HCT116 (cell line): Measurements from ENCODE around the gene DNAAF5. TPM values are rescaled to one million over a fixed set of nuclear protein-coding genes. Genes with fewer than 3 reads are reported as not detected.

ENCODE experiments used
- ATAC-seq: fragments of 200-7000 bp; cut with Tn5 transposase; 2 replicates; pipeline ENCODE4 v1.9.1; 2020; ENCODE audit warnings: mild to moderate bottlenecking, moderate library complexity
- BruUV-seq: library from RNA; stranded (reverse); fragments of 400-500 nt; replicated peaks from 2 replicates; lab custom pipeline; 2021; lab: Mats Ljungman, UMichigan
- CTCF ChIA-PET: fragments of 300-600 bp; sonication (Branson Sonifier 250); formaldehyde crosslinking; loops from one replicate; lab custom pipeline; 2021; ENCODE audit warnings: antibody characterized with exemption; lab: Charles Lee
- POLR2A ChIA-PET: fragments of 300-600, 350-600 bp; sonication (Branson Sonifier 250); formaldehyde crosslinking; loops from one replicate; lab custom pipeline; 2021; ENCODE audit warnings: antibody characterized with exemption; lab: Charles Lee
- RAD21 ChIA-PET, 2 experiments: fragments of 300-600 bp; sonication (Branson Sonifier 250); formaldehyde crosslinking; loops; one replicate each; lab custom pipeline; 2023; ENCODE audit warnings: low total read pairs in 2 of 2; ENCODE audit not compliant: uncharacterized antibody in 2 of 2, unreplicated experiment in 2 of 2, low non-redundant PET in 1 of 2; lab: Charles Lee
- DNase-seq: peaks from one replicate; pipeline ENCODE4 v3.0.0-alpha.2; 2010; ENCODE audit warnings: low read depth, low spot score
- H2AFZ ChIP-seq: fragments of 200-600 bp; shearing (Covaris generic), sonication (generic); 2 replicates; pipeline ENCODE4 v1.6.1; 2017; ENCODE audit warnings: low read depth, mixed run types, mixed read lengths, antibody characterized with exemption, low read length; ENCODE audit not compliant: poor library complexity, severe bottlenecking
- H3K27ac ChIP-seq: 2 replicates; pipeline ENCODE4 v1.5.1; 2012; ENCODE audit warnings: low read depth, low read length
- H3K27me3 ChIP-seq: fragments of 200-600 bp; sonication (generic); 2 replicates; pipeline ENCODE4 v1.6.1; 2016; ENCODE audit warnings: mixed run types, low read length, mixed read lengths; ENCODE audit not compliant: insufficient read depth
- H3K36me3 ChIP-seq, 2 experiments: fragments of 200-500 bp in 1 of 2; fragments of 200-600 bp in 1 of 2; sonication (Bioruptor generic) in 1 of 2; sonication (generic) in 1 of 2; 2 replicates each; pipeline versions ENCODE4 v1.5.1 to v1.6.1; 2014 to 2016; ENCODE audit warnings: low read length in 2 of 2, inconsistent platforms in 1 of 2, mixed read lengths in 1 of 2, mixed run types in 1 of 2; ENCODE audit not compliant: insufficient read depth in 2 of 2, control insufficient read depth in 1 of 2
- H3K4me1 ChIP-seq, 2 experiments: fragments of 200-600 bp in 1 of 2; sonication (generic) in 1 of 2; 2 replicates each; pipeline versions ENCODE4 v1.5.1 to v1.6.1; 2012 to 2017; ENCODE audit warnings: low read length in 2 of 2, inconsistent platforms in 1 of 2, mild to moderate bottlenecking in 1 of 2, mixed read lengths in 1 of 2, mixed run types in 1 of 2, moderate library complexity in 1 of 2; ENCODE audit not compliant: insufficient read depth in 2 of 2, control insufficient read depth in 1 of 2
- H3K4me2 ChIP-seq: fragments of 200-600 bp; sonication (generic); 2 replicates; pipeline ENCODE4 v1.6.1; 2017; ENCODE audit warnings: mixed run types, low read length, mixed read lengths
- H3K4me3 ChIP-seq, 2 experiments: fragments of 200-600 bp in 1 of 2; sonication (generic) in 1 of 2; replicated peaks in 1 of 2; 2 replicates each; pipeline ENCODE4 v1.5.1; 2011 to 2016; ENCODE audit warnings: low read length in 2 of 2, control low read depth in 1 of 2, low read depth in 1 of 2, mild to moderate bottlenecking in 1 of 2, mixed read lengths in 1 of 2, mixed run types in 1 of 2
- H3K79me2 ChIP-seq: fragments of 200-600 bp; sonication (generic); 2 replicates; pipeline ENCODE4 v1.6.1; 2017; ENCODE audit warnings: mild to moderate bottlenecking, mixed run types, low read length, moderate library complexity, mixed read lengths; ENCODE audit not compliant: insufficient read depth
- H3K9ac ChIP-seq: fragments of 200-600 bp; sonication (generic); 2 replicates; pipeline ENCODE4 v1.6.1; 2016; ENCODE audit warnings: low read length, mixed read lengths
- H3K9me2 ChIP-seq: fragments of 200-600 bp; sonication (generic), shearing (Covaris generic); 2 replicates; pipeline ENCODE4 v1.6.1; 2017; ENCODE audit warnings: mixed run types, mild to moderate bottlenecking, moderate library complexity; ENCODE audit not compliant: insufficient read depth
- H3K9me3 ChIP-seq, 2 experiments: fragments of 200-500 bp in 1 of 2; fragments of 200-600 bp in 1 of 2; sonication (Bioruptor generic) in 1 of 2; sonication (generic) in 1 of 2; 2 replicates each; pipeline ENCODE4 v1.6.1; 2014 to 2017; ENCODE audit warnings: low read length in 2 of 2, mixed read lengths in 2 of 2, inconsistent platforms in 1 of 2, low read depth in 1 of 2, mild to moderate bottlenecking in 1 of 2, mixed run types in 1 of 2, moderate library complexity in 1 of 2; ENCODE audit not compliant: control insufficient read depth in 1 of 2, insufficient read depth in 1 of 2
- H4K20me1 ChIP-seq: fragments of 200-600 bp; sonication (generic), shearing (Covaris generic); 2 replicates; pipeline ENCODE4 v1.6.1; 2017; ENCODE audit warnings: mixed run types, mild to moderate bottlenecking, moderate library complexity; ENCODE audit not compliant: insufficient read depth
- CBX3 ChIP-seq: IDR thresholded peaks from 2 replicates; pipeline ENCODE4 v1.6.1; 2012; ENCODE audit warnings: low read depth
- CEBPB ChIP-seq: IDR thresholded peaks from 2 replicates; pipeline ENCODE4 v1.6.1; 2012; ENCODE audit warnings: low read depth
- CTCF ChIP-seq, 3 experiments: fragments of 200-600 bp in 1 of 3; sonication (generic) in 1 of 3; IDR thresholded peaks in 2 of 3; conservative IDR thresholded peaks in 1 of 3; 2 replicates each; pipeline ENCODE4 v1.5.1; 2012 to 2017; ENCODE audit warnings: low read depth in 2 of 3, low read length in 2 of 3, antibody characterized with exemption in 1 of 3, borderline replicate concordance in 1 of 3, control low read depth in 1 of 3, mild to moderate bottlenecking in 1 of 3, mixed read lengths in 1 of 3, mixed run types in 1 of 3, moderate library complexity in 1 of 3; ENCODE audit not compliant: insufficient read depth in 1 of 3
- EGR1 ChIP-seq: IDR thresholded peaks from 2 replicates; pipeline ENCODE4 v1.6.1; 2012; ENCODE audit warnings: low read depth
- ELF1 ChIP-seq: IDR thresholded peaks from 2 replicates; pipeline ENCODE4 v1.6.1; 2012; ENCODE audit warnings: low read depth, borderline replicate concordance
- JUND ChIP-seq: IDR thresholded peaks from 2 replicates; pipeline ENCODE4 v1.6.1; 2012
- POLR2A ChIP-seq: IDR thresholded peaks from 2 replicates; pipeline ENCODE4 v1.7.0; 2011; ENCODE audit warnings: borderline replicate concordance; ENCODE audit not compliant: insufficient read depth, insufficient read length; ENCODE audit errors: extremely low read depth
- SIN3A ChIP-seq: IDR thresholded peaks from 2 replicates; pipeline ENCODE4 v1.6.1; 2012; ENCODE audit warnings: low read depth
- SP1 ChIP-seq: IDR thresholded peaks from 2 replicates; pipeline ENCODE4 v1.6.1; 2012; ENCODE audit warnings: low read depth
- SRF ChIP-seq: IDR thresholded peaks from 2 replicates; pipeline ENCODE4 v1.6.1; 2012; ENCODE audit warnings: low read depth
- TCF7L2 ChIP-seq: IDR thresholded peaks from 2 replicates; pipeline ENCODE4 v1.7.0; 2011; ENCODE audit warnings: borderline replicate concordance, inconsistent platforms; ENCODE audit not compliant: insufficient read depth, insufficient read length; ENCODE audit errors: extremely low read depth
- YY1 ChIP-seq: IDR thresholded peaks from 2 replicates; pipeline ENCODE4 v1.6.1; 2011; ENCODE audit warnings: low read length, low read depth, moderate library complexity, mild to moderate bottlenecking; ENCODE audit not compliant: insufficient replicate concordance; ENCODE audit errors: extremely low read depth
- ZFX ChIP-seq: fragments of 450-650 bp; IDR thresholded peaks from 2 replicates; pipeline ENCODE4 v1.6.1; 2017
- ZNF274 ChIP-seq: fragments of 200-500 bp; sonication (Bioruptor generic); IDR thresholded peaks from 2 replicates; pipeline ENCODE4 v1.6.1; 2014; ENCODE audit warnings: mild to moderate bottlenecking, low read depth, low read length, inconsistent platforms
- intact Hi-C: fragments of 100-400 bp; cut with micrococcal nuclease; formaldehyde crosslinking; loops from 2 replicates; pipeline ENCODE4 v1.10.0; 2022
- total RNA-seq: library from RNA; stranded (reverse); gene quantifications from one replicate; pipeline ENCODE4 v1.2.1, GENCODE V29; 2021; ENCODE audit not compliant: unreplicated experiment
- TF ChIP-seq, protein P1 (sequence below): IDR thresholded peaks from 2 replicates; pipeline ENCODE4 v1.6.1; 2012
- TF ChIP-seq, protein P2 (sequence below): IDR thresholded peaks from 2 replicates; pipeline ENCODE4 v1.6.1; 2012; ENCODE audit warnings: low read depth

Gene DNAAF5
- total RNA-seq, 1 experiment from 2014 or later, result 69.4 TPM

DNA sequence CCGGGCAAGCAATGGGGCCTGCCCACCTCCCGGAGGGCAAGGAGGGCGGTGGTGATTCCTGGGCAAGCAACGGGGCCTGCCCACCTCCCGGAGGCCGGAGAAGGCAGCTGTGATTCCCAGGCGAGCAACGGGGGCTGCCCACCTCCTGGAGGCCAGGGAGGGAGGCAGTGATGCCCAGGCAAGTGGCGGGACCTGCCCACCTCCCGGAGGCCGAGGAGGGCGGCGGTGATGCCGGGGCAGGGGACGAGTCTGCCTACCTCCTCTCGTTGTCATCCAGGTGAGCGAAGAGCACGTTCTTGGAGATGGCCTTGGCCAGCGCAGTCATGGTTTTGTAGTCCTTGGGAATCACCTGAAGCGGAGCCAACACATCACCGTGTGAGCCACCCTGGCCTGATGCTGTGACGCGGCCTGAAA lies 49.5 kb upstream of the DNAAF5 start:
- Histone ChIP-seq H3K79me2 (no peaks in the 10 kb centered on the region), H3K4me3 (no peak overlapping the region), H3K36me3 (no peaks in the 10 kb centered on the region), H2AFZ (no peak overlapping the region), H3K9ac (no peak overlapping the region), H3K9me2 (no peaks in the 10 kb centered on the region), H3K27me3 (no peaks in the 10 kb centered on the region), H4K20me1 (no peaks in the 10 kb centered on the region), H3K4me1 (no peaks in the 10 kb centered on the region), H3K9me3 (no peaks in the 10 kb centered on the region), H3K27ac (no peak overlapping the region), H3K4me2 (no peak overlapping the region)
- POLR2A ChIA-PET, result no interaction called here
- BruUV-seq, result no TSS peak
- intact Hi-C loops, result no loop called here
- CTCF ChIA-PET, result no interaction called here
- TF ChIP-seq CBX3, result no peak
- no peak for DNase-seq
- RAD21 ChIA-PET, result no interaction called here
- no peak for ATAC-seq

DNA sequence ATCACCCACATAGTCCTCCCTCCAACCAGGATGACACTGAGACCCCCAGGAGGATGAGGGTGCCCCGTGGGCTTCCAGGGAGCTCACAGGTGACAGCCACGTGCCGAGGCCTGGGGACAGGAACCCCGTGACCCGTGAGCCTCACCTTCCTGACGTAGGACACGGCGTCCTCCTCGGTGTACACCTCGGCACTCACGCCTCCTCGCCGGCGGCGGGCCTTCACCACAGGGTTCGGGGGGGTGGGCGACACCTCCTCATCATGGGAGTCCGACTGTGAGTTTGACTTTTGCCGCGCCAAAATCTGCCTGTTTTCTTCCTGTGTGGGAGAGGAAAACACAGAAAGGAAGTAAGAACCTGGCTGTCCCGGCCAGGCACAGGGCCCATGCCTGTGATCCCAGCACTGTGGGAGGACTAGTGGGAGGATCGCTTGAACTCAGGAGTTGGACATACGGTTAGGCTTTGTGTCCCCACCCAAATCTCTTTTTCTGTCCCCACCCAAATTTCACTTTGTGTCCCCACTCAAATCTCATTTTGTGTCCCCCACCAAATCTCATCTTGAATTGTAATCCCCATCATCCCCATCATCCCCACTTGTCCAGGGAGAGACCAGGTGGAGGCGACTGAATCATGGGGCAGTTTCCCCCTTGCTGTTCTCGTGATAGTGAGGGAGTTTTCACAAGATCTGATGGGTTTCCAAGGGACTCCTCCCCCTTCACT lies 45.9 kb upstream of the DNAAF5 start:
- ChIA-PET POLR2A (no interaction called here), CTCF (no interaction called here), RAD21 (no interaction called here)
- H3K4me1 ChIP-seq, result no peaks in the 10 kb centered on the region
- BruUV-seq, result no TSS peak
- no peaks in the 10 kb centered on the region for H4K20me1 ChIP-seq
- H3K27ac ChIP-seq, result no peak overlapping the region
- H3K4me2 ChIP-seq, result no peak overlapping the region
- ATAC-seq (no peak), DNase-seq (no peak)
- H3K36me3 ChIP-seq, result no peaks in the 10 kb centered on the region
- no peak overlapping the region for H2AFZ ChIP-seq
- intact Hi-C loops, result no loop called here
- no peaks in the 10 kb centered on the region for H3K9me2 ChIP-seq
- no peaks in the 10 kb centered on the region for H3K79me2 ChIP-seq
- TF ChIP-seq SIN3A (no peak), ELF1 (no peak), EGR1 (no peak), TCF7L2 (no peak), YY1 (no peak), ZFX (no peak), SP1 (no peak), JUND (no peak), ZNF274 (no peak), SRF (no peak), CTCF (IDR thresholded peaks at IDR 0.05 in 2 of 3, conservative IDR thresholded peaks at IDR 0.05 in 1 of 3; ENCODE audit: borderline replicate concordance in 1 of 3, insufficient read depth in 1 of 3, low read depth in 2 of 3, low read length in 2 of 3) (no peak), CEBPB (no peak), CBX3 (no peak), POLR2A (no peak)
- TF ChIP-seq, protein P1, sequence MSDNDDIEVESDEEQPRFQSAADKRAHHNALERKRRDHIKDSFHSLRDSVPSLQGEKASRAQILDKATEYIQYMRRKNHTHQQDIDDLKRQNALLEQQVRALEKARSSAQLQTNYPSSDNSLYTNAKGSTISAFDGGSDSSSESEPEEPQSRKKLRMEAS, result no peak
- TF ChIP-seq, protein P2, sequence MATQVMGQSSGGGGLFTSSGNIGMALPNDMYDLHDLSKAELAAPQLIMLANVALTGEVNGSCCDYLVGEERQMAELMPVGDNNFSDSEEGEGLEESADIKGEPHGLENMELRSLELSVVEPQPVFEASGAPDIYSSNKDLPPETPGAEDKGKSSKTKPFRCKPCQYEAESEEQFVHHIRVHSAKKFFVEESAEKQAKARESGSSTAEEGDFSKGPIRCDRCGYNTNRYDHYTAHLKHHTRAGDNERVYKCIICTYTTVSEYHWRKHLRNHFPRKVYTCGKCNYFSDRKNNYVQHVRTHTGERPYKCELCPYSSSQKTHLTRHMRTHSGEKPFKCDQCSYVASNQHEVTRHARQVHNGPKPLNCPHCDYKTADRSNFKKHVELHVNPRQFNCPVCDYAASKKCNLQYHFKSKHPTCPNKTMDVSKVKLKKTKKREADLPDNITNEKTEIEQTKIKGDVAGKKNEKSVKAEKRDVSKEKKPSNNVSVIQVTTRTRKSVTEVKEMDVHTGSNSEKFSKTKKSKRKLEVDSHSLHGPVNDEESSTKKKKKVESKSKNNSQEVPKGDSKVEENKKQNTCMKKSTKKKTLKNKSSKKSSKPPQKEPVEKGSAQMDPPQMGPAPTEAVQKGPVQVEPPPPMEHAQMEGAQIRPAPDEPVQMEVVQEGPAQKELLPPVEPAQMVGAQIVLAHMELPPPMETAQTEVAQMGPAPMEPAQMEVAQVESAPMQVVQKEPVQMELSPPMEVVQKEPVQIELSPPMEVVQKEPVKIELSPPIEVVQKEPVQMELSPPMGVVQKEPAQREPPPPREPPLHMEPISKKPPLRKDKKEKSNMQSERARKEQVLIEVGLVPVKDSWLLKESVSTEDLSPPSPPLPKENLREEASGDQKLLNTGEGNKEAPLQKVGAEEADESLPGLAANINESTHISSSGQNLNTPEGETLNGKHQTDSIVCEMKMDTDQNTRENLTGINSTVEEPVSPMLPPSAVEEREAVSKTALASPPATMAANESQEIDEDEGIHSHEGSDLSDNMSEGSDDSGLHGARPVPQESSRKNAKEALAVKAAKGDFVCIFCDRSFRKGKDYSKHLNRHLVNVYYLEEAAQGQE, result no peak
- H3K9me3 ChIP-seq, result peaks cover 4 to 15% of the 10 kb centered on the region in 2 experiments; a peak in 2 of 4 replicates
- no peak overlapping the region for H3K4me3 ChIP-seq
- no peaks in the 10 kb centered on the region for H3K27me3 ChIP-seq
- no peak overlapping the region for H3K9ac ChIP-seq
